Measurements from ENCODE around the gene ZFP36L2. TPM values are rescaled to one million over a fixed set of nuclear protein-coding genes. Genes with fewer than 3 reads are reported as not detected.

The ZFP36L2 gene
- polyA plus RNA-seq, 2 of the 4 experiments (the other 2 are of a cell fraction), result 10.5 to 17.3 TPM

- no peaks in the 10 kb centered on the region for H3K9me3 ChIP-seq
- no peak overlapping the region for H3K4me2 ChIP-seq
- TF ChIP-seq CBX8 (IDR thresholded peaks at IDR 0.05) (no peak), ATOH8 (CRISPR knock-in tag; IDR thresholded peaks at IDR 0.05; ENCODE audit: low read depth) (no peak), EP300 (IDR thresholded peaks at IDR 0.05) (no peak), CHD4 (IDR thresholded peaks at IDR 0.05; ENCODE audit: borderline replicate concordance) (no peak)
- H3K4me1 ChIP-seq, result peaks cover 3% of the 10 kb centered on the region; the same call in 1 of the 3 replicates
- ChIA-PET CTCF (interaction anchor here (0.8 to 2.2 kb wide), 6 partner anchors 9 to 323 kb away, joined by 3 to 8 read pairs (median 4); no protein-coding TSS in a partner anchor), POLR2A (no interaction called here)
- FAIRE-seq, result no peak
- no peak for ATAC-seq
- H3K4me3 ChIP-seq, result no peak overlapping the region
- DNase-seq (ENCODE audit: low read depth in 1 of 2, low spot score in 1 of 2), result no peak
- H3K27ac ChIP-seq, result peak overlapping the region in 1 of 2 experiments; percentile 33; a peak in 1 of 6 replicates
- 78% methylated on average over 10 of the region's 10 CpGs for WGBS (ENCODE audit: missing lambda C conversion rate)
Measured at GRCh38 chr2:43268066-43268953, 41.9 kb upstream of the ZFP36L2 start.

GRCh38 chr2:43267381-43267780 is 41.0 kb upstream of the ZFP36L2 start:
- 93% methylated on average over 7 of the region's 7 CpGs for WGBS (ENCODE audit: missing lambda C conversion rate)
- ATAC-seq (no peak), DNase-seq (ENCODE audit: low read depth in 1 of 2, low spot score in 1 of 2) (no peak), FAIRE-seq (no peak)
- TF ChIP-seq CHD4 (IDR thresholded peaks at IDR 0.05; ENCODE audit: borderline replicate concordance) (no peak), NPAS2 (CRISPR knock-in tag; IDR thresholded peaks at IDR 0.05; ENCODE audit: borderline replicate concordance) (no peak), JUN (IDR thresholded peaks at IDR 0.05) (no peak), CHD2 (IDR thresholded peaks at IDR 0.05; ENCODE audit: low read length, partially characterized antibody) (no peak), HOXB13 (CRISPR knock-in tag; IDR thresholded peaks at IDR 0.05; ENCODE audit: low read depth) (no peak), POLR2AphosphoS2 (conservative IDR thresholded peaks at IDR 0.05; ENCODE audit: low read length) (no peak), MYC (IDR thresholded peaks at IDR 0.05; ENCODE audit: borderline replicate concordance, low read length) (no peak), PBX3 (IDR thresholded peaks at IDR 0.05) (no peak), KDM5A (IDR thresholded peaks at IDR 0.05) (no peak), HDAC2 (IDR thresholded peaks at IDR 0.05) (no peak), RAD21 (conservative IDR thresholded peaks at IDR 0.05 in 1 of 2, IDR thresholded peaks at IDR 0.05 in 1 of 2) (no peak), EP300 (IDR thresholded peaks at IDR 0.05) (no peak), RCOR1 (IDR thresholded peaks at IDR 0.05; ENCODE audit: low read depth, low read length) (no peak), EHF (CRISPR knock-in tag; IDR thresholded peaks at IDR 0.05) (no peak), MAX (IDR thresholded peaks at IDR 0.05) (no peak), HOXB5 (CRISPR knock-in tag; IDR thresholded peaks at IDR 0.05) (no peak)
- ChIA-PET CTCF (interaction anchor here (0.8 to 2.2 kb wide), 6 partner anchors 10 to 322 kb away, joined by 3 to 8 read pairs (median 4); no protein-coding TSS in a partner anchor), POLR2A (no interaction called here)
- H3K4me3 ChIP-seq, result no peak overlapping the region
- no peak overlapping the region for H3K27ac ChIP-seq
- H3K4me2 ChIP-seq, result no peak overlapping the region
- no peaks in the 10 kb centered on the region for H3K9me3 ChIP-seq
- H3K4me1 ChIP-seq, result peaks cover 3% of the 10 kb centered on the region; the same call in 1 of the 3 replicates

- POLR2A ChIA-PET, result no interaction called here
- TF ChIP-seq MAZ (IDR thresholded peaks at IDR 0.05; ENCODE audit: borderline replicate concordance, low read depth, low read length), result no peak
- no peak for TF ChIP-seq CBX8 (IDR thresholded peaks at IDR 0.05)
- TF ChIP-seq ESRRA (IDR thresholded peaks at IDR 0.05; ENCODE audit: borderline replicate concordance, low read length), result no peak
- no peak for TF ChIP-seq SMC3 (IDR thresholded peaks at IDR 0.05)
- no peak for TF ChIP-seq GATA3 (IDR thresholded peaks at IDR 0.05; ENCODE audit: borderline replicate concordance)
- TF ChIP-seq ZFP36 (IDR thresholded peaks at IDR 0.05; ENCODE audit: borderline replicate concordance, partially characterized antibody), result no peak
- TF ChIP-seq ZSCAN20 (CRISPR knock-in tag; IDR thresholded peaks at IDR 0.05), result no peak
- TF ChIP-seq HOXB13 (CRISPR knock-in tag; IDR thresholded peaks at IDR 0.05; ENCODE audit: low read depth), result no peak
- no peak for FAIRE-seq
- Histone ChIP-seq H3K9me3 (no peaks in the 10 kb centered on the region), H3K4me3 (no peak overlapping the region), H3K4me1 (peaks cover 3% of the 10 kb centered on the region; the same call in 1 of the 3 replicates), H3K4me2 (no peak overlapping the region), H3K27ac (no peak overlapping the region)
- ATAC-seq, result no peak
- CTCF ChIA-PET, result interaction anchor here (1.0 to 2.2 kb wide), 5 partner anchors 15 to 523 kb away, joined by 3 to 8 read pairs (median 3); no protein-coding TSS in a partner anchor
- DNase-seq (ENCODE audit: low read depth in 1 of 2, low spot score in 1 of 2), result no peak
- WGBS (ENCODE audit: missing lambda C conversion rate), result 92% methylated on average over 4 of the region's 4 CpGs
Measured at GRCh38 chr2:43266711-43267111, 40.3 kb upstream of the ZFP36L2 start.

Data from A549 (cell line).